ENCODE measurements around the gene SIRPG. TPM values are rescaled to one million over a fixed set of nuclear protein-coding genes. Genes with fewer than 3 reads are reported as not detected.

Gene SIRPG
- total RNA-seq, 1 donor from 2014 or later: not detected

GRCh38 chr20:1676650-1677049, 19.1 kb upstream of the SIRPG start:
- TF ChIP-seq CTCF (IDR thresholded peaks at IDR 0.05; ENCODE audit: insufficient read depth, low read length, poor library complexity, severe bottlenecking): no peak
- H3K36me3 ChIP-seq (ENCODE audit: control insufficient read depth, insufficient read depth, low read length): no peaks in the 10 kb centered on the region
- H3K4me3 ChIP-seq (ENCODE audit: low read depth, low read length): no peak overlapping the region
- no peak for DNase-seq (ENCODE audit: low read depth)
- no peaks in the 10 kb centered on the region for H3K27me3 ChIP-seq (ENCODE audit: control insufficient read depth, insufficient read depth, low read length)

- H3K4me3 ChIP-seq (ENCODE audit: low read depth, low read length): no peak overlapping the region
- no peaks in the 10 kb centered on the region for H3K27me3 ChIP-seq (ENCODE audit: control insufficient read depth, insufficient read depth, low read length)
- H3K36me3 ChIP-seq (ENCODE audit: control insufficient read depth, insufficient read depth, low read length): no peaks in the 10 kb centered on the region
- DNase-seq (ENCODE audit: low read depth): no peak
- no peak for TF ChIP-seq CTCF (IDR thresholded peaks at IDR 0.05; ENCODE audit: insufficient read depth, low read length, poor library complexity, severe bottlenecking)
Observed at GRCh38 chr20:1674990-1675780, 17.6 kb upstream of the SIRPG start.

- Histone ChIP-seq H3K27me3 (ENCODE audit: control insufficient read depth, insufficient read depth, low read length) (no peaks in the 10 kb centered on the region), H3K4me3 (ENCODE audit: low read depth, low read length) (no peak overlapping the region), H3K36me3 (ENCODE audit: control insufficient read depth, insufficient read depth, low read length) (no peaks in the 10 kb centered on the region)
- no peak for DNase-seq (ENCODE audit: low read depth)
- no peak for TF ChIP-seq CTCF (IDR thresholded peaks at IDR 0.05; ENCODE audit: insufficient read depth, low read length, poor library complexity, severe bottlenecking)
Observed at GRCh38 chr20:1674361-1674760, 16.8 kb upstream of the SIRPG start.

GRCh38 chr20:1673424-1673823, 15.8 kb upstream of the SIRPG start:
- H3K36me3 ChIP-seq (ENCODE audit: control insufficient read depth, insufficient read depth, low read length): no peaks in the 10 kb centered on the region
- no peak for DNase-seq (ENCODE audit: low read depth)
- TF ChIP-seq CTCF (IDR thresholded peaks at IDR 0.05; ENCODE audit: insufficient read depth, low read length, poor library complexity, severe bottlenecking): no peak
- H3K4me3 ChIP-seq (ENCODE audit: low read depth, low read length): no peak overlapping the region
- H3K27me3 ChIP-seq (ENCODE audit: control insufficient read depth, insufficient read depth, low read length): no peaks in the 10 kb centered on the region

GRCh38 chr20:1672728-1673127, 15.1 kb upstream of the SIRPG start:
- no peak for DNase-seq (ENCODE audit: low read depth)
- no peak for TF ChIP-seq CTCF (IDR thresholded peaks at IDR 0.05; ENCODE audit: insufficient read depth, low read length, poor library complexity, severe bottlenecking)

More at GRCh38 chr20:1672728-1673127, 15.1 kb upstream of the SIRPG start:
- Histone ChIP-seq H3K36me3 (ENCODE audit: control insufficient read depth, insufficient read depth, low read length) (no peaks in the 10 kb centered on the region), H3K4me3 (ENCODE audit: low read depth, low read length) (no peak overlapping the region), H3K27me3 (ENCODE audit: control insufficient read depth, insufficient read depth, low read length) (no peaks in the 10 kb centered on the region)

Data from kidney epithelial cell (primary cell).